GM19467 (cell line): ENCODE data around the gene CBX6.

Source experiments
- ATAC-seq: cut with Tn5 transposase; IDR thresholded peaks from one replicate; pipeline ENCODE4 v1.9.1; 2021; ENCODE audit warnings: mild to moderate bottlenecking, moderate library complexity; ENCODE audit not compliant: unreplicated experiment

CBX6 gene

GRCh38 chr22:38873469-38874411 is 1.7 kb upstream of the CBX6 start:
- ATAC-seq = no peak

- no peak for ATAC-seq
These were observed 824 bp upstream of the CBX6 start for GRCh38 chr22:38872831-38873248.

- no peak for ATAC-seq
These were observed 450 bp downstream of the CBX6 start for GRCh38 chr22:38871360-38872171.

GRCh38 chr22:38870791-38871359 is 1.1 kb downstream of the CBX6 start:
- ATAC-seq = no peak

GRCh38 chr22:38870312-38870741 is 1.7 kb downstream of the CBX6 start:
- no peak for ATAC-seq

GRCh38 chr22:38869663-38870062 is 2.4 kb downstream of the CBX6 start:
- ATAC-seq = no peak

- ATAC-seq = no peak
These were observed 3.1 kb downstream of the CBX6 start for GRCh38 chr22:38868886-38869381.

GRCh38 chr22:38868286-38868721 is 3.7 kb downstream of the CBX6 start:
- no peak for ATAC-seq

GRCh38 chr22:38867471-38868285 is 4.3 kb downstream of the CBX6 start:
- ATAC-seq = no peak

- no peak for ATAC-seq
These were observed 4.9 kb downstream of the CBX6 start for GRCh38 chr22:38867124-38867455.

- ATAC-seq = no peak
These were observed 5.5 kb downstream of the CBX6 start for GRCh38 chr22:38866399-38867123.

GRCh38 chr22:38866024-38866398 is 6.0 kb downstream of the CBX6 start:
- ATAC-seq = no peak

GRCh38 chr22:38865201-38866023 is 6.6 kb downstream of the CBX6 start:
- no peak for ATAC-seq

GRCh38 chr22:38864361-38865191 is 7.4 kb downstream of the CBX6 start:
- no peak for ATAC-seq

- ATAC-seq = no peak
These were observed 8.4 kb downstream of the CBX6 start for GRCh38 chr22:38863531-38864131.

- ATAC-seq = no peak
These were observed 9.4 kb downstream of the CBX6 start for GRCh38 chr22:38862375-38863329.

GRCh38 chr22:38861927-38862326 is 10.1 kb downstream of the CBX6 start:
- ATAC-seq = no peak
